IPS DF 19.7 (cell line): Measurements from ENCODE around the gene PPAN.

ENCODE experiments used
- DNase-seq: peaks from one replicate; pipeline ENCODE4 v3.0.0-alpha.2; 2013; ENCODE audit warnings: low read depth, low spot score

The PPAN gene

GRCh38 chr19:10092648-10093294 is 13.4 kb upstream of the PPAN start:
- no peak for DNase-seq

GRCh38 chr19:10093295-10094186 is 12.6 kb upstream of the PPAN start:
- no peak for DNase-seq

DNA sequence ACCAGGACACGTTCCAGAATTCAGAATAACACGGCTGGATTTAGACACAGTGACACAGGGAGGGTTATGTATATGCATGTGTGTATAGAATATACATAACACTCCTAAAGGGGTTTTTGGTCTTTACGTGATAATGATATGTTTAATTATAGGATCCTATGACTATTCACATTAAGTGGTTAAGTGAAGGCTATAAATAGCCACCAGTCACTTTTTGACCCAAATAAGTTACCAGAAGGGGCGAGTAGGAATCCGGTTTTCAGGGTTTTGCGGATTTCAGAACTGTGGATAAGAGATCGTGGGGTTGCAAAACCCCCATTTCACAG is 10.6 kb upstream of the PPAN start:
- no peak for DNase-seq

DNA sequence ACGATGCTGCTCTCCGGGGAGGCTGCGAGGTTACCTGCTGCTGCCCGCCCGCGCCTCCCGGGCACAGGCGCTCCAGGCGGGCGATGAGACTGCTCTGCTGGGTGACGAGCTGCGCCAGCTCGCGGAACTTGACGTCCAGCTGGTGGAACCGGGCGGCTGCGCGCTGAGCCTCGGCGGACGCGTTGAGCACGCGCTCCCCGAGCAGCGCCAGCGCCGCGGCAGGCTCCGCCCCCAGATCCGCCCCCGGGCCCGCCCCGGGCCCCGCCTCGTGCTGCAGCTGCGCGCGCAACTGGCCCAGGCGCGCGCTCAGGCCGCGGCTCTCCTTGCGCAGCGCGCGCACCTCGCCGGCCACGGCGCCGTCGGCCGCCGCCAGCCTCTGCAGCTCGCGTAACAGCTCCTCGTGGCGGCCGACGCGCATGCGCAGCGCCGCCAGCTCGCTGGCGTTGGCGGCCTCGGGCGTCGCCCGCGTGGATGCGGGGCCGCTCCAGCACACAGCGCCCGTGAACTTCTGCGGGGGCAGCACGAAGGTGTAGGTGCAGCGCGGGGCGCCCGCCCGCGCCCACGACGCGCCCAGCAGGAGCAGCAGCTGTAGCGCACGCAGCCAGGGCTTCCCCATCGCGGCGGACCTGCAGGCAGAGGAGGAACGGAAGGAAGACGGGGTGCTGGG is 10.1 kb upstream of the PPAN start:
- DNase-seq, result no peak

- DNase-seq, result no peak
These were observed 9.6 kb upstream of the PPAN start for GRCh38 chr19:10096615-10096963.

- DNase-seq, result no peak
These were observed 5.9 kb upstream of the PPAN start for GRCh38 chr19:10100163-10100785.

- DNase-seq, result no peak
These were observed 3.4 kb upstream of the PPAN start for GRCh38 chr19:10102787-10103236.

GRCh38 chr19:10104130-10104513 is 2.0 kb upstream of the PPAN start:
- no peak for DNase-seq

DNA sequence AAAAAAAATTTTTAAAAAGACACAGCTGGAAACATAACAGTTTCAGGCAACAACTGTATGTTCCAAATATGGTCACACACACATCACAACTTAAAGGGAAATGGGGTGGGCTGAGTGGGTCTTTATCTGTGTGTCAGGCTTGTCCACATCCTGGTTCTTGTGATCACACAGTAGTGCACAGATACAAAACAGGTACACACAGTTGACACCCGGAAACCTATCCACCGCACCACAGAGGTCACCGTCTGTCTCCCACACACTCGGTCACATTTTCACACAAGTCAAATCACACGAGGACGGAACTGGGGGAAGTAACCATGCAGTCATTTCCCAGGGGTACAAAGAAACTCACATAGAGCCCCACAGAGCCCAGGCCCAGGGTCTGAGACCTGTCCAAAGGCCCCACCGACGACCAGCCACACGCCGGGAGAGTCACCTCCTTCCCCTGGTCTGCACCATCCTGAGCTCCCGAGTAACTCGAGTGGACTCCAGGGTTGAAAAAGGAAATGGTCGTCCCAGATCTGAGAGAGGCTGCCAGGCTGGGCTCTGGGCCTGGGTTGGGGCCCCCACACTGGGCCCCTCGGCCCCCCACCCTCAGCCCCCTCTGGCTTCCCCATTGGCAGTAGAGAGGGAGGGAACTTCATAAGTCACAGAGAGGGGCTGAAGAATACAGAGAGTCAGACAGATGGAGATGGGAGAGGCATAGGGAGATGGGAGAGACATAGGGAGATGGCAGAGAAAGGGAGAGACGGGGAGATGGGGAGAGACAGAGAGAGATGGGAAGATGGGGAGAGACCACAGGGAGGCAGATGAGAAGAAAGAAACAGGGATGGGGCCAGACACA is 1.3 kb upstream of the PPAN start:
- DNase-seq, result no peak

DNA sequence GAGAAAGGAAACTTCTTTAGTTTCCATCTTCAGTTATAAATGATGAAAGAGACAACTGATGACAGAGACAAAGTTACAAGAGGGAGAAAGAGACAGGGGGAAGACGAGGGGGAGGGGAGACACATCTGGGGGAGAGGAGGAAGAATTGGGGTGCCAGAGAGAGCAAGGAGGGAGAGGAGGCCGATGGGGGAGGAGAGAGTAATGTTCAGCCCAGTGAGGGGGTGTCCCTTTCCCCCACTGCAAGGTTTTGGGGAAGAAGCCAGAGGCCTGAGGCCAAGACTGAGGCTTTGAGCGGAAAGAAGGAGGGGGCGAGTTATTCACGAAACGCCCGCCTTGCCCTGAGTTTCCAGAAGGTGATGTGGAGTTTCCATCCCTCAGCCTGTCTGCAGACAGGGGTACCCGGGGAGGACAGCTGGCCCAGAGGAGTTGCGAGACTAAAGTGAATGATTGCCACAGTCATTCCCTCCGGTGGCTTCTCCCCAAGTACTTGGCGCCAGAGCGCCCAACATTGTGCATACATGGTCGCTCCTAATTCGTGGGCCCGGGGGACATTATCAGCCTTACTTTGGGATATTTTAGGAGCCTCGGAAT is 558 bp upstream of the PPAN start:
- DNase-seq, result no peak

GRCh38 chr19:10107254-10107653 is 1.1 kb downstream of the PPAN start:
- no peak for DNase-seq

GRCh38 chr19:10107817-10108367 is 1.7 kb downstream of the PPAN start:
- DNase-seq, result no peak

GRCh38 chr19:10109528-10109927 is 3.4 kb downstream of the PPAN start:
- no peak for DNase-seq

DNA sequence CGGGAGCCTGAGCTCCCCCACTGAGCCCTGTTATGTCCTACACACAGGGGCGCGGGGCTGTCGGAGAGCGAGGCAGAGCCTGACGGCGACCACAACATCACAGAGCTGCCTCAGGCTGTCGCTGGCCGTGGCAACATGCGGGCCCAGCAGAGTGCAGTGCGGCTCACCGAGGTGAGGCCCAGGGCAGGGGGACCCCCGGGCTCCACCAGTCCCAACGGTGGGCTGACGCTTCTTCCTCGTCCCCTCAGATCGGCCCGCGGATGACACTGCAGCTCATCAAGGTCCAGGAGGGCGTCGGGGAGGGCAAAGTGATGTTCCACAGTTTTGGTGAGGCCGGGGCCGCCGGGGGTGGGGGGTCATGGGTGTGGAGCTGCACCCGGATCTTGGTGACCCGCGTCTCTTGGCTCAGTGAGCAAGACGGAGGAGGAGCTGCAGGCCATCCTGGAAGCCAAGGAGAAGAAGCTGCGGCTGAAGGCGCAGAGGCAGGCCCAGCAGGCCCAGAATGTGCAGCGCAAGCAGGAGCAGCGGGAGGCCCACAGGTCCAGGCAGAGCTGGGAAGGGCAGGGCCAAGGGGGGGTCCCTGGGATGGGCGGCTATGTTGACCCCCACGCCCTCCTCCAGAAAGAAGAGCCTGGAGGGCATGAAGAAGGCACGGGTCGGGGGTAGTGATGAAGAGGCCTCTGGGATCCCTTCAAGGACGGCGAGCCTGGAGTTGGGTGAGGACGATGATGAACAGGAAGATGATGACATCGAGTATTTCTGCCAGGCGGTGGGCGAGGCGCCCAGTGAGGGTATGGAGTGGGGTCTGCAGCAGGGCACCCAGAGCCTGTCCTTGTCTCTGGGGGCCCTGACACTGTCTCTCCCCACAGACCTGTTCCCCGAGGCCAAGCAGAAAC is 4.2 kb downstream of the PPAN start:
- DNase-seq, result no peak

GRCh38 chr19:10110972-10111317 is 4.8 kb downstream of the PPAN start:
- DNase-seq, result no peak

- no peak for DNase-seq
These were observed 5.2 kb downstream of the PPAN start, which contains the start of gene P2RY11 for GRCh38 chr19:10111405-10111811. P2RY11 (plus strand) TSS chr19:10111693; CDS start chr19:10111722, 29 bp downstream.

- no peak for DNase-seq
These were observed 6.0 kb downstream of the PPAN start for GRCh38 chr19:10112037-10112761.

GRCh38 chr19:10112895-10113591 is 6.9 kb downstream of the PPAN start:
- DNase-seq, result no peak
